GM12865 (cell line): ENCODE data around the gene TPCN1.

Experiments
- DNase-seq: peaks from one replicate; pipeline ENCODE4 v3.0.0; 2010; ENCODE audit warnings: low read depth
- H3K4me3 ChIP-seq: 2 replicates; pipeline ENCODE4 v1.5.1; 2011; ENCODE audit warnings: mild to moderate bottlenecking, low read depth, low read length, control low read depth
- CTCF ChIP-seq: IDR thresholded peaks from 2 replicates; pipeline ENCODE4 v1.5.1; 2011; ENCODE audit warnings: low read length, control low read depth, low read depth, inconsistent platforms; ENCODE audit not compliant: insufficient read depth; ENCODE audit errors: missing control alignments

TPCN1 gene

GRCh38 chr12:113232089-113232839 lies 11.0 kb downstream of the TPCN1 start:
- TF ChIP-seq CTCF = no peak

GRCh38 chr12:113232840-113233585 lies 11.7 kb downstream of the TPCN1 start:
- peak overlapping the region; percentile 28 for H3K4me3 ChIP-seq
- peak; percentile 29 for TF ChIP-seq CTCF
- DNase-seq = peak; percentile 90

More at GRCh38 chr12:113232089-113232839, 11.0 kb downstream of the TPCN1 start:
- DNase-seq = peak; percentile 18
- H3K4me3 ChIP-seq = peak overlapping the region; percentile 28

- no peak for DNase-seq
- no peak overlapping the region for H3K4me3 ChIP-seq
- TF ChIP-seq CTCF = no peak
Observed at GRCh38 chr12:113233967-113234366, 12.7 kb downstream of the TPCN1 start.

- no peak overlapping the region for H3K4me3 ChIP-seq
- no peak for TF ChIP-seq CTCF
Observed at GRCh38 chr12:113234483-113234882, 13.2 kb downstream of the TPCN1 start.

GRCh38 chr12:113235976-113236375 lies 14.7 kb downstream of the TPCN1 start:
- no peak for DNase-seq
- no peak for TF ChIP-seq CTCF
- no peak overlapping the region for H3K4me3 ChIP-seq

More at GRCh38 chr12:113234483-113234882, 13.2 kb downstream of the TPCN1 start:
- no peak for DNase-seq

GRCh38 chr12:113236539-113237399 lies 15.5 kb downstream of the TPCN1 start:
- H3K4me3 ChIP-seq = no peak overlapping the region
- no peak for DNase-seq
- no peak for TF ChIP-seq CTCF
